Right atrium auricular region (tissue), 2 donors: ENCODE data around the gene VAX1. TPM values are rescaled to one million over a fixed set of nuclear protein-coding genes. Genes with fewer than 3 reads are reported as not detected.

Experiments
- DNase-seq: peaks from one replicate; pipeline ENCODE4 v3.0.0-alpha.2; 2019; ENCODE audit warnings: low spot score
- H3K27ac ChIP-seq, 2 donors: fragments of 200-600 bp; sonication (generic); 1 replicate in 1 of 2; 2 replicates in 1 of 2; pipeline ENCODE4 v1.5.1; 2016 to 2019
- H3K27me3 ChIP-seq, 2 donors: fragments of 200-600 bp; sonication (generic); one replicate each; pipeline versions ENCODE4 v1.5.1 to v1.6.0; 2017 to 2019
- H3K36me3 ChIP-seq: fragments of 200-600 bp; sonication (generic); one replicate; pipeline ENCODE4 v1.5.1; 2016
- H3K4me1 ChIP-seq, 2 donors: fragments of 200-600 bp; sonication (generic); one replicate each; pipeline versions ENCODE4 v1.5.1 to v1.6.0; 2017 to 2019
- H3K4me3 ChIP-seq, 2 donors: fragments of 200-600 bp; sonication (generic); 1 replicate in 1 of 2; 2 replicates in 1 of 2; pipeline ENCODE4 v1.5.1; 2017 to 2019; ENCODE audit warnings: mild to moderate bottlenecking in 1 of 2, moderate library complexity in 1 of 2
- H3K9me3 ChIP-seq, 2 donors: fragments of 200-600 bp; sonication (generic); one replicate each; pipeline ENCODE4 v1.5.1; 2019
- CTCF ChIP-seq, 2 donors: fragments of 200-600 bp; sonication (generic); IDR thresholded peaks; one replicate each; pipeline ENCODE4 v1.5.1; 2019; ENCODE audit warnings: antibody characterized with exemption in 2 of 2
- total RNA-seq, 2 donors: library from RNA; depleted of rRNA; stranded (reverse); fragments of >200 nt; gene quantifications; one replicate each; pipeline ENCODE4 v1.1.0, GENCODE V29; 2016

VAX1 gene
- total RNA-seq, 2 donors from 2014 or later, result not detected

DNA sequence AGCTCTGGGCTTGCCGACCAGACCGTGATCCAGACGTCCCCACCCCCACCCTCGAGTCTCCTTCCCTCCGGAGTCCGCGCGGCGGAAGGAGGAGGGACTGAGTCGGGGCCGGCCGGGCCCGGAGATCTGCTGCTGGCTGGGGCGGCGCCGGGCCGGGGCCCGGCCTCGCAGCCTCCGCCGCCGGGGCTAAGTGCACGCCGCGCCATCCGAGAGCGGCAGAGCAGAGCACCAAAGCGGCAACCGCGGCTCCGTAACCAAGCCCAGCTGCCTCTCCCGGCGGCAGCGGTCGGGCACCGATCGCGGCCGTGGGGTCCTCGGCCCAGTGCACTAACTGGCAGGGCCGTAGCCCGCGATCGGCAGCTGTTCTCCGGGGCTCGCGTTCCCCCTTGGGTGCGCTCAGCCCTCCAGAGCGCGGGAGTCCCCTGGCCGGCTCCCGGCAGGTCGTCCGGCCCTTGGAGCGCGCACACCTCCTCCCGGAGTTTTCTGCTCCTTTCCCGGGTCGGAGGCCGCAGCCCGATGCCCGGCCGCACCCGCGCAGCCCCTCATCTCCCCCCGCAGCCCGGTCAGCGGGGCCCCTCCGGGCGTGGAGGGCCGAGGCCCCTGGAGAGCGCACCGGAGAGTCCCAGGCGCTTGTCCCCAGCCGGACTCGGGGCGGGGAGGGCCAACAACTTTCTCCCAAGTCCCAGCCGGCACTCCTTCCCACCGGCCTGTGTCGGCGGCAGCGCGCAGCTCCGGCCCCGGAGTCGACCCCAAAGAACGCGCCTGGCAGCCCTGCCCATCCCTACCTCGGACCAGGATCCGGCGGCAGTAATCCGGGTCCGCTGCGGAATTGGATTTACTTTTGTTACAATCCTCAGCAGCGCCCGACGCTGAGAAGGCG is 799 bp downstream of the VAX1 start:
- Histone ChIP-seq H3K27me3 (peaks cover 35 to 69% of the 10 kb centered on the region in 2 donors), H3K9me3 (no peaks in the 10 kb centered on the region), H3K27ac (no peak overlapping the region), H3K4me3 (peak overlapping the region in 1 of 2 donors; percentile 42), H3K4me1 (peaks cover 0 to 57% of the 10 kb centered on the region in 2 donors), H3K36me3 (no peaks in the 10 kb centered on the region)
- TF ChIP-seq CTCF (IDR thresholded peaks at IDR 0.05), result no peak
- DNase-seq, result no peak

GRCh38 chr10:117136391-117136975 is 1.6 kb downstream of the VAX1 start:
- no peaks in the 10 kb centered on the region for H3K36me3 ChIP-seq
- H3K4me3 ChIP-seq, result peak overlapping the region in 1 of 2 donors; percentile 42
- H3K27me3 ChIP-seq, result peaks cover 41 to 77% of the 10 kb centered on the region in 2 donors
- no peak for TF ChIP-seq CTCF (IDR thresholded peaks at IDR 0.05)
- DNase-seq, result no peak
- H3K9me3 ChIP-seq, result no peaks in the 10 kb centered on the region
- H3K27ac ChIP-seq, result no peak overlapping the region
- peaks cover 0 to 62% of the 10 kb centered on the region in 2 donors for H3K4me1 ChIP-seq

GRCh38 chr10:117135480-117136140 is 2.5 kb downstream of the VAX1 start:
- peaks cover 0 to 66% of the 10 kb centered on the region in 2 donors for H3K4me1 ChIP-seq
- H3K27ac ChIP-seq, result no peak overlapping the region
- no peaks in the 10 kb centered on the region for H3K9me3 ChIP-seq
- no peak overlapping the region for H3K4me3 ChIP-seq
- no peaks in the 10 kb centered on the region for H3K36me3 ChIP-seq
- no peak for TF ChIP-seq CTCF (IDR thresholded peaks at IDR 0.05)
- H3K27me3 ChIP-seq, result peaks cover 45 to 80% of the 10 kb centered on the region in 2 donors
- DNase-seq, result no peak

DNA sequence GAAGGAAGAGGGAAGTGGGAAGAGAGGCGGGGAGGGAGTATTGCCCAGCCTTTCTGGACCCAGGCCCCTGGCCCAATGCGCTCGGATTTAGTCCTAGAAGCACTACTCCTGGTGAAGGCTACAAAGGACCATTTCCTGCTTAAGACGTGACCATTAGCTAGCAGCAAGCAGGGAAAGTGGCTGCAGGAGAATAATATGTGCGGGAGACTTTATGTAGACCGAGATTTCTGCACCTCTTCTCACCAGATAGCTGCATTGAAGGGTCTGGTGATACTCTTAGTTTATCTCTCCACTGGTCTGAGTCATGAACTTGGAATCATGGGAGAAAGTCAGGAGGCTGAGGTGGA is 3.1 kb downstream of the VAX1 start:
- peaks cover 39 to 76% of the 10 kb centered on the region in 2 donors for H3K27me3 ChIP-seq
- no peak for TF ChIP-seq CTCF (IDR thresholded peaks at IDR 0.05)
- peaks cover 0 to 63% of the 10 kb centered on the region in 2 donors for H3K4me1 ChIP-seq
- no peaks in the 10 kb centered on the region for H3K9me3 ChIP-seq
- no peak overlapping the region for H3K4me3 ChIP-seq
- no peak for DNase-seq
- H3K27ac ChIP-seq, result no peak overlapping the region
- H3K36me3 ChIP-seq, result no peaks in the 10 kb centered on the region

- Histone ChIP-seq H3K4me3 (peak overlapping the region in 1 of 2 donors; percentile 20), H3K4me1 (peaks cover 0 to 58% of the 10 kb centered on the region in 2 donors)
- no peak for TF ChIP-seq CTCF (IDR thresholded peaks at IDR 0.05)
Measured at GRCh38 chr10:117134306-117135025, 3.6 kb downstream of the VAX1 start.

More at GRCh38 chr10:117134306-117135025, 3.6 kb downstream of the VAX1 start:
- no peak for DNase-seq
- H3K36me3 ChIP-seq, result no peaks in the 10 kb centered on the region
- H3K9me3 ChIP-seq, result no peaks in the 10 kb centered on the region
- H3K27me3 ChIP-seq, result peaks cover 34 to 71% of the 10 kb centered on the region in 2 donors
- no peak overlapping the region for H3K27ac ChIP-seq
